DOHH2 (cell line): ENCODE measurements around the gene ZSCAN32.

Experiments used
- H3F3A ChIP-seq: fragments of 200-600 bp; sonication (generic), shearing (Covaris generic); 2 replicates; pipeline ENCODE4 v1.6.0; 2016; ENCODE audit warnings: antibody characterized with exemption, mild to moderate bottlenecking; ENCODE audit not compliant: control insufficient read depth, insufficient read depth
- H3K27ac ChIP-seq: fragments of 200-600 bp; sonication (generic); 2 replicates; pipeline ENCODE4 v1.5.1; 2014; ENCODE audit warnings: low read depth, mild to moderate bottlenecking, low read length, moderate library complexity
- H3K27me3 ChIP-seq: fragments of 200-600 bp; sonication (generic); 2 replicates; pipeline ENCODE4 v1.6.1; 2014; ENCODE audit warnings: mild to moderate bottlenecking, low read length, mixed read lengths; ENCODE audit not compliant: control insufficient read depth
- H3K36me3 ChIP-seq: fragments of 200-600 bp; sonication (generic); 2 replicates; pipeline ENCODE4 v1.6.1; 2014; ENCODE audit warnings: mild to moderate bottlenecking, low read length, moderate library complexity, mixed read lengths; ENCODE audit not compliant: control insufficient read depth
- H3K4me1 ChIP-seq: fragments of 200-600 bp; sonication (generic); 2 replicates; pipeline ENCODE4 v1.6.1; 2014; ENCODE audit warnings: mild to moderate bottlenecking, low read length, mixed read lengths; ENCODE audit not compliant: control insufficient read depth
- H3K4me2 ChIP-seq: fragments of 200-600 bp; sonication (generic); 2 replicates; pipeline ENCODE4 v1.6.0; 2014; ENCODE audit warnings: mild to moderate bottlenecking, low read length, moderate library complexity
- H3K4me3 ChIP-seq: fragments of 200-600 bp; sonication (generic); 2 replicates; pipeline ENCODE4 v1.5.1; 2014; ENCODE audit warnings: mild to moderate bottlenecking, low read length, mixed read lengths
- H3K79me2 ChIP-seq: fragments of 200-600 bp; sonication (generic); 2 replicates; pipeline ENCODE4 v1.6.1; 2014; ENCODE audit warnings: mild to moderate bottlenecking, low read length, mixed read lengths; ENCODE audit not compliant: control insufficient read depth
- H3K9me2 ChIP-seq: fragments of 200-600 bp; sonication (generic); replicated peaks from 2 replicates; pipeline ENCODE4 v1.6.1; 2014; ENCODE audit warnings: mild to moderate bottlenecking, low read length, mixed read lengths; ENCODE audit not compliant: control insufficient read depth
- H3K9me3 ChIP-seq: fragments of 200-600 bp; sonication (generic); 2 replicates; pipeline ENCODE4 v1.6.1; 2014; ENCODE audit warnings: antibody characterized with exemption, low read length, mixed read lengths; ENCODE audit not compliant: control insufficient read depth, insufficient read depth
- H4K20me1 ChIP-seq: fragments of 200-600 bp; sonication (generic); 2 replicates; pipeline ENCODE4 v1.6.0; 2014; ENCODE audit warnings: low read depth, mild to moderate bottlenecking, antibody characterized with exemption, low read length, moderate library complexity; ENCODE audit not compliant: control insufficient read depth, insufficient read depth
- EZH2phosphoT487 ChIP-seq: fragments of 200-600 bp; sonication (generic); IDR thresholded peaks from 2 replicates; pipeline ENCODE4 v1.6.1; 2017; ENCODE audit warnings: borderline replicate concordance, mild to moderate bottlenecking, antibody characterized with exemption, low read length, moderate library complexity, mixed read lengths
- TF ChIP-seq, protein P1 (sequence below): fragments of 200-600 bp; sonication (generic); IDR thresholded peaks from one replicate; pipeline ENCODE4 v1.5.1; 2014; ENCODE audit warnings: antibody characterized with exemption, mild to moderate bottlenecking, low read depth, low read length; ENCODE audit not compliant: poor library complexity, severe bottlenecking

Gene ZSCAN32

DNA sequence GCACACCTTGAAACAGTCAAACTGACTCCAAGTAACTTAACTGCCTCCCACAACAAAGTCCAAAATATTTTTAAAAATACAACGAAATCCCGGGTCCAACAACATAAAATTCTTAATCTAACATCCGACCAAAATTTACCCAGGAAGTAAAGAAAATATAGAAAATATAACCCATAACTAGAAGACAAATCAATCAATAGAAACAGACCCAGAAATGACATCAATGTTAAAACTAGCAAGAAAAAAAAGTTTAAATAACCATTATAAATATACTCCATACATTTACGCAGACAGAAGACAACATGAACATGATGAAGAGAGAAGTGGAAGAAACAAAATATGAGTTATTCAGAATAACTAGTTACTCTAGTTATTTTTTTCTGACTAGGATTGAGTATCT lies 38.8 kb upstream of the ZSCAN32 start:
- TF ChIP-seq EZH2phosphoT487, result no peak
- TF ChIP-seq, protein P1, sequence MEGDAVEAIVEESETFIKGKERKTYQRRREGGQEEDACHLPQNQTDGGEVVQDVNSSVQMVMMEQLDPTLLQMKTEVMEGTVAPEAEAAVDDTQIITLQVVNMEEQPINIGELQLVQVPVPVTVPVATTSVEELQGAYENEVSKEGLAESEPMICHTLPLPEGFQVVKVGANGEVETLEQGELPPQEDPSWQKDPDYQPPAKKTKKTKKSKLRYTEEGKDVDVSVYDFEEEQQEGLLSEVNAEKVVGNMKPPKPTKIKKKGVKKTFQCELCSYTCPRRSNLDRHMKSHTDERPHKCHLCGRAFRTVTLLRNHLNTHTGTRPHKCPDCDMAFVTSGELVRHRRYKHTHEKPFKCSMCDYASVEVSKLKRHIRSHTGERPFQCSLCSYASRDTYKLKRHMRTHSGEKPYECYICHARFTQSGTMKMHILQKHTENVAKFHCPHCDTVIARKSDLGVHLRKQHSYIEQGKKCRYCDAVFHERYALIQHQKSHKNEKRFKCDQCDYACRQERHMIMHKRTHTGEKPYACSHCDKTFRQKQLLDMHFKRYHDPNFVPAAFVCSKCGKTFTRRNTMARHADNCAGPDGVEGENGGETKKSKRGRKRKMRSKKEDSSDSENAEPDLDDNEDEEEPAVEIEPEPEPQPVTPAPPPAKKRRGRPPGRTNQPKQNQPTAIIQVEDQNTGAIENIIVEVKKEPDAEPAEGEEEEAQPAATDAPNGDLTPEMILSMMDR, result no peak

DNA sequence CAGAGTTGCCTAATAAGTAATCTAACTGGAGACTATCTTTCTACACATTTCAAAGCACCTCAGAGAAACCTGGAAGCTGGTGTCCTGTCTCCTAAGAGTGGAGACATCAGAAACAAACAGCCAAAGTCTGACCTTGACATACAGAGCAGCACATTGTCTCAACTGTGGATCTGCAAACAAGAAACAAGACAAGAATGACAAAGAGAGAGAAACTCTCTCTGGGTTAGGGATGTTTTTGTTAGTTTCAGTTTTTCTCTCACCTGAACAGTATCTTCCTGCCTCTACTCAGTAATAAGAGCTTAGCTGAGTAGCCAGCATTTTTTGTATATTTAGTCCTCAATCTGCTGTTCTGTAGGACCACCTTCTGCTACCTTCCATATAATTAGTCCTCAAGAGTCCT lies 33.6 kb upstream of the ZSCAN32 start:
- H3K4me2 ChIP-seq, result no peak overlapping the region
- peaks cover 13% of the 10 kb centered on the region; the same call in 1 of the 2 replicates for H3K27me3 ChIP-seq
- TF ChIP-seq, protein P1, result no peak
- no peak for TF ChIP-seq EZH2phosphoT487

More for the DNA sequence above, 38.8 kb upstream of the ZSCAN32 start:
- no peaks in the 10 kb centered on the region for H3K9me2 ChIP-seq
- H3K4me3 ChIP-seq, result no peak overlapping the region
- H3K27me3 ChIP-seq, result peaks cover 9% of the 10 kb centered on the region; the same call in 1 of the 2 replicates
- H3F3A ChIP-seq, result no peaks in the 10 kb centered on the region
- no peaks in the 10 kb centered on the region for H4K20me1 ChIP-seq
- peaks cover 9% of the 10 kb centered on the region for H3K4me1 ChIP-seq
- H3K9me3 ChIP-seq, result no peaks in the 10 kb centered on the region; the same call in 1 of the 2 replicates
- no peaks in the 10 kb centered on the region; the same call in 1 of the 2 replicates for H3K36me3 ChIP-seq
- H3K79me2 ChIP-seq, result peaks cover 15% of the 10 kb centered on the region
- no peak overlapping the region for H3K4me2 ChIP-seq
- H3K27ac ChIP-seq, result no peak overlapping the region

DNA sequence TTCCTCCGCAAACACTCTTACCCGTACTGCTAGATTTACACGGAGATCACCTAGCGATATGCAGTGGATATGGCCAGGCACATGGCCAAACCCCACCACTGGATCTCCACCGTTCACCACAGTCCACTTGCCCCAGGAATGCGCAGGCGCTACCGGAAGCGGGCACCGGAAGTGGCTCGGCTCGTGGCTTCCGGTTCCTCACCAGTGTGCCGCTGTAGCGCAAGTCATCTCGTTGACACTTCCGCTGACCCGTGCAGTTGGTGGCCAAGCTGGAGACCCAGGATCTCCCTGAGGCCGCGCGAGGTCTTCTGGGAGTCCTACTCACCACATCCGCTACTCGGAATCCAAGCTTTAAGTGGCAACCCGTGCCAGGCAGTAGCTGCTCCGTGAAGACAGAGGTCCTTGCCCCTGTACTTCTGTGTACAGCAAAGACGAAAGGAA lies 31.0 kb upstream of the ZSCAN32 start:
- H3K27ac ChIP-seq, result no peak overlapping the region
- H3K9me3 ChIP-seq, result no peaks in the 10 kb centered on the region
- H3K79me2 ChIP-seq, result no peaks in the 10 kb centered on the region
- no peaks in the 10 kb centered on the region; the same call in 1 of the 2 replicates for H3K36me3 ChIP-seq
- H4K20me1 ChIP-seq, result no peaks in the 10 kb centered on the region
- no peak overlapping the region for H3K4me2 ChIP-seq
- no peaks in the 10 kb centered on the region for H3K9me2 ChIP-seq
- H3K4me1 ChIP-seq, result no peaks in the 10 kb centered on the region
- no peak overlapping the region for H3K4me3 ChIP-seq
- peaks cover 11% of the 10 kb centered on the region; the same call in 1 of the 2 replicates for H3K27me3 ChIP-seq
- no peaks in the 10 kb centered on the region for H3F3A ChIP-seq
- TF ChIP-seq, protein P1, result no peak
- no peak for TF ChIP-seq EZH2phosphoT487

More for the DNA sequence above, 33.6 kb upstream of the ZSCAN32 start:
- Histone ChIP-seq H4K20me1 (no peaks in the 10 kb centered on the region), H3K36me3 (no peaks in the 10 kb centered on the region; the same call in 1 of the 2 replicates), H3K79me2 (no peaks in the 10 kb centered on the region), H3F3A (no peaks in the 10 kb centered on the region), H3K9me3 (no peaks in the 10 kb centered on the region), H3K27ac (no peak overlapping the region), H3K9me2 (no peaks in the 10 kb centered on the region), H3K4me1 (no peaks in the 10 kb centered on the region), H3K4me3 (no peak overlapping the region)
